GM12864 (cell line): ENCODE results near the gene NPEPPS.

ENCODE experiments used
- DNase-seq: peaks from one replicate; pipeline ENCODE4 v3.0.0-alpha.2; 2011; ENCODE audit warnings: low read depth
- H3K4me3 ChIP-seq: 2 replicates; pipeline ENCODE4 v1.5.1; 2011; ENCODE audit warnings: mild to moderate bottlenecking, low read depth, low read length, control low read depth
- CTCF ChIP-seq: IDR thresholded peaks from 2 replicates; pipeline ENCODE4 v1.5.1; 2011; ENCODE audit warnings: low read depth, mild to moderate bottlenecking, moderate library complexity, low read length, control low read depth, inconsistent platforms; ENCODE audit errors: missing control alignments

Gene NPEPPS

GRCh38 chr17:47669081-47669480 is 138.2 kb downstream of the NPEPPS start:
- H3K4me3 ChIP-seq: no peak overlapping the region
- DNase-seq: no peak
- no peak for TF ChIP-seq CTCF

DNA sequence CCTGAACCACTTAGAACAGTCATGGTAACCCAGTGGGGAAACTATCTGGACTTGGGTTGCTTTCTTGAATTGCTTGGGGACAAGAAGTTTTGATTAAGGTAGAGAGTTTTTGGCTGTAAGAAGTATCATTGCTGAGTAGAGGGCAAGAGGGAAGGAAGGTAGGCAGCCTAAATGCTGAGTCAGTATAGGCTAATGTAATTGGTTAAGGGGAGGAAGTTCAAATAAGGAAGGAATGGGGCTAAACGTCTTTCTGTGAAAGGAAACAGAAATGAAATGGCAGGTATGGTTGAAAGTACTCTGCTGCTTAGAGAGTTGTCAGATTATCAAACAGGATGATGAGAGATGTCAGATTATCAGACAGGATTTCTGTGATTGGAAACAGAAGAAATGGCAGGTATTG is 139.2 kb downstream of the NPEPPS start:
- no peak overlapping the region for H3K4me3 ChIP-seq
- DNase-seq: no peak
- no peak for TF ChIP-seq CTCF
